Effector memory CD8-positive, alpha-beta T cell (primary cell): ENCODE data around the gene COL6A1.

ENCODE experiments used
- ATAC-seq: fragments of 150-1000 bp; cut with Tn5 transposase; replicated peaks from 2 replicates; pipeline ENCODE4 v1.10.0; 2021; ENCODE audit warnings: mild to moderate bottlenecking, moderate library complexity
- DNase-seq, 3 experiments: peaks; one replicate each; pipeline ENCODE4 v3.0.0; 2021
- H3K27ac Mint-ChIP-seq, 2 donors: one replicate each; pipeline ENCODE4 v1.8.0; 2022; ENCODE audit warnings: mild to moderate bottlenecking in 2 of 2, mixed read lengths in 2 of 2, moderate library complexity in 2 of 2
- H3K27me3 Mint-ChIP-seq, 2 donors: one replicate each; pipeline ENCODE4 v1.8.0; 2022; ENCODE audit warnings: mixed read lengths in 2 of 2
- H3K36me3 Mint-ChIP-seq: one replicate; pipeline ENCODE4 v1.8.0; 2022; ENCODE audit warnings: mild to moderate bottlenecking, moderate library complexity, mixed read lengths; ENCODE audit not compliant: insufficient read depth
- H3K4me1 Mint-ChIP-seq, 2 donors: one replicate each; pipeline ENCODE4 v1.8.0; 2022; ENCODE audit warnings: low read depth in 2 of 2, mixed read lengths in 2 of 2
- H3K4me3 Mint-ChIP-seq, 2 donors: one replicate each; pipeline ENCODE4 v1.8.0; 2022; ENCODE audit warnings: mild to moderate bottlenecking in 2 of 2, mixed read lengths in 2 of 2, moderate library complexity in 2 of 2
- H3K9me3 Mint-ChIP-seq, 2 donors: one replicate each; pipeline ENCODE4 v1.8.0; 2022; ENCODE audit warnings: mixed read lengths in 2 of 2

COL6A1 gene

DNA sequence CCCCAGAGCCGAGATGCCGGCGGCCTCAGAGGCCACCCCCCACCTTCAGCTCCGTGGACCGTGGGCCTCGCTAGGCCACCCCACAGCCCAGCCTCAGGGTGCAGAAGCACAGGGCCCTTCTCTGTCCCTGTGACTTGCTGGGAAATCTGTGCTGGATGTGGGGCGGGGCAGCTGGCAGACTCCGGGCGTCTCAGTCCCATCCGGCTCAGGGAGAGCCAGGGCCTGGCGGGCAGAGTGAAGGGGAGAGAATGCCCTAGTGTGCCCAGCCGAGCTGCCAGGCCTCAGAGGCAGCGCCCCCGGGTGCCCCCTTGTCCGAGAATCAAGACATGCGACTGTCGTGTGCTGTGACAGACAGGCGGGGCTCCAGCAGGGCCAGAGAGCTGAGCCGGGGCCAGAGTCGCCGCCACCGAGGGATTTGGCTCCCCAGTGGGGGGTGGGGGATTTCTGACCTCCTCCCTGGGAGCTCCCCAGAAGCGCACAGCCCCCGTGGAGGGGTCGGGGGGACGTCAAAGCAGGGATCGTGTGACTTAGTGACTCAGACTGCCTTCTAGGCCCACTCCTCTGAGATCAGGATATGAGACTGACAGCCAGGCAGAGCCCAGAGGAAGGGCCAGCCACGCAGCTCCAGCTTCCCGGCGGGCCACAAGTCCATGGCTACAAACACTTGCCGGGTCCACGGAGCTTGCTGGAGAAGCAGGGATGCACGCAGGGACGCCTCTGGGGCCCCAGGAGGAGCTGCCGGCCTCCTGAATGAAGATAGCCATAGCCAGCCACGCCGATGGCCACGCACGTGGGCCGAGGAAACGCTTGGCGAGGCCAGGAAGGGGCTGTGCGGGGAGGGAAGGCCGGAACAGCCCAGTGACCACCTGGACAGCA is 11.9 kb downstream of the COL6A1 start:
- Mint-ChIP-seq H3K4me3 (no peak overlapping the region), H3K27ac (no peak overlapping the region), H3K36me3 (peaks cover 4% of the 10 kb centered on the region), H3K9me3 (no peaks in the 10 kb centered on the region), H3K27me3 (no peaks in the 10 kb centered on the region), H3K4me1 (no peaks in the 10 kb centered on the region)
- ATAC-seq: no peak
- no peak for DNase-seq

DNA sequence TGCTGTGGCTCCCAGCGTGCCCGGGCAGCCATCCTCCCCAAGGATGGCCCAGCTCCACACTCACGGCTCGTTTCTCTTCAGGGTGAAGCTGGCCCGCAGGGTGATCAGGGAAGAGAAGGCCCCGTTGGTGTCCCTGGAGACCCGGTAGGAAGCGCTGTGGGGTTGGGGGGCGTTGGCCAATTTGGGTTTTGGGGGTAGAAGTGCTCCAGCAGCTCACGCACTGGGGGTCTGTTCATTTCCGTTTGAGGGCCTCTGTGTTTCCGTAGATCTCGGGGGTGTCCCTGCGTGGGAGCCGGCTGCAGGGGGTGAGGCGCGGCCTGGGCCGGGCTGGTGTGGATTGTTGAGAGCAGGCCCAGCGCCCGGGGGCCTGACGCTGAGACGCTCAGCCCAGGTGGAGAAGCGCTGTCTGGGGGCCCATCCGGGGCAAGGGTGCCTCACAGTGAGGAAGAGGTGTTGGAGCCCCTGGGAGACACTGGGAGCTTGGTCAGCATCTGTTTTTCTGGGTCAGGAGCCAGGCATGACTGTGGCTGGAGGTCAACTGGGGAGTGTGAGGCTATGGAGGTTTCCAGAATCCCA is 12.6 kb downstream of the COL6A1 start:
- Mint-ChIP-seq H3K9me3 (no peaks in the 10 kb centered on the region), H3K27ac (no peak overlapping the region), H3K4me1 (no peaks in the 10 kb centered on the region), H3K4me3 (no peak overlapping the region), H3K36me3 (no peaks in the 10 kb centered on the region), H3K27me3 (no peaks in the 10 kb centered on the region)
- ATAC-seq (no peak), DNase-seq (no peak)

DNA sequence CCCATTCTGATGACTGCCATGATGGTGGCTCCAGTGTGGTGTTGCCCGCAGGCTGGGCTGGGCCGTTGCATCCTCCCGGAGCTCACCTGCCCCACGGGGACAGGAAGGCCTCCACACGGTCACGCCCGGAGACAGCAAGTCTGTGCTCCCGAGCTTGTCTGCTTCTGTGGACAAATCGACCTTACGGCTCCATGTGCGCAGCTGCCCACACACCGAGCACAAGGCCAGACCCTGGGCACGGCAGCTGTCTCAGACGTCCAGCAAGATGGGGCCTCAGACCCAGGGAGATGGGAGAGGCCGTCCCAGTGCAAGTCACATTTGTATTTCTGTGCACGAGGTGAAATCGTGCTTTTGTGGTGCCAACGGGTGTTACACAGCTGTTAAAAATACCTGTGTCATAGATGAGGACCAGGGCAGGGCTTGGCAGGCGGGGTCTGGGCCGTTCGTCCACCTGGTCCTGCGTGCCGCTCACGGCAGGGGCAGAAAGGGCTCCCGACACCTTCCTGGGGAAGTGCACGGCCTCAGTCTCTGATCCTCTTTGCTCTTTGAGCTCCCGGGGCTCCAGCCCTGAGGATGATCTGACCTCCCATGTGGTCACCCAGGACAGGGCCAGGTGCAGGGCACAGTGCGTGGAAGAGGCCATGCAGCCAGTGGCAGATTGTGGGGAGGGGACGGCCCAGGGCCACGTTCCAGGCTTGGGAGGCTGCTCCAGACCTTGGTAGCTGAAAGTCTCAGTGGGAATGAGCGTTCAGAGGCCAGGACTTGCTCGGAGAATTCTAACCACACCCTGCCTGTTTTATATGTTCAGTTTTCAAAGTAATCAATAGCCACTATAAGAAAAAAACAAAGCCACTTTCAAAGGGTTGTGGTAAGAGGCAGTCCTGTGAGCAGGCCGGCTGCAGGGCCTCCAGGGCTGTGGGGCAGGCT is 13.5 kb downstream of the COL6A1 start:
- Mint-ChIP-seq H3K4me1 (no peaks in the 10 kb centered on the region), H3K4me3 (no peak overlapping the region), H3K36me3 (no peaks in the 10 kb centered on the region), H3K27me3 (no peaks in the 10 kb centered on the region), H3K27ac (no peak overlapping the region), H3K9me3 (no peaks in the 10 kb centered on the region)
- ATAC-seq (no peak), DNase-seq (no peak)

DNA sequence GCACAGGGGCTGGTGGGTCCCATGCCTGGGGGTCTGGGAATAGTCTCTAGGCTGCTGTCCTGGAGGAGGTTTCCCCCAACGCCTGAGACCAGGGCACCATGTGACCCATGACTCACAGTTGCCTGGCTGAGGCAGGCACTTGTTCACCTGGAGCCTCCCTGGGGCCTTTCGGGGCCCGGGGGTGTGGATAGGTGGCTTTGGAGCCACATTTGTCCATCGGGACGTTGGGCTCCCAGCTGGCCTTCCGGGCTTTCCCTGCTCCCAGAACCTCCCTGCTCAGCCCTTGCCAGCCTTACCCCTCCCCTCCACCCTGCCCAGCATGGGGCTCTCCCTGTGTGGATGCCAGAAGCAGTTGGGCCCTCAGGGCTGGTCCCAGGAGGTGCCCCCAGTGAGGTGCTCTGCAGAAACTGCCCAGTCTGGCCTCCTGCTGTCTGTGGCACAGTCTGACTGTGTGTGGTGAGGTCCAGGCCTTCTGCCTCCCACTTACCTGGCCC is 14.2 kb downstream of the COL6A1 start:
- H3K27me3 Mint-ChIP-seq: no peaks in the 10 kb centered on the region
- DNase-seq (no peak), ATAC-seq (no peak)
- no peaks in the 10 kb centered on the region for H3K9me3 Mint-ChIP-seq
- H3K36me3 Mint-ChIP-seq: no peaks in the 10 kb centered on the region
- H3K27ac Mint-ChIP-seq: no peak overlapping the region
- no peaks in the 10 kb centered on the region for H3K4me1 Mint-ChIP-seq
- no peak overlapping the region for H3K4me3 Mint-ChIP-seq

DNA sequence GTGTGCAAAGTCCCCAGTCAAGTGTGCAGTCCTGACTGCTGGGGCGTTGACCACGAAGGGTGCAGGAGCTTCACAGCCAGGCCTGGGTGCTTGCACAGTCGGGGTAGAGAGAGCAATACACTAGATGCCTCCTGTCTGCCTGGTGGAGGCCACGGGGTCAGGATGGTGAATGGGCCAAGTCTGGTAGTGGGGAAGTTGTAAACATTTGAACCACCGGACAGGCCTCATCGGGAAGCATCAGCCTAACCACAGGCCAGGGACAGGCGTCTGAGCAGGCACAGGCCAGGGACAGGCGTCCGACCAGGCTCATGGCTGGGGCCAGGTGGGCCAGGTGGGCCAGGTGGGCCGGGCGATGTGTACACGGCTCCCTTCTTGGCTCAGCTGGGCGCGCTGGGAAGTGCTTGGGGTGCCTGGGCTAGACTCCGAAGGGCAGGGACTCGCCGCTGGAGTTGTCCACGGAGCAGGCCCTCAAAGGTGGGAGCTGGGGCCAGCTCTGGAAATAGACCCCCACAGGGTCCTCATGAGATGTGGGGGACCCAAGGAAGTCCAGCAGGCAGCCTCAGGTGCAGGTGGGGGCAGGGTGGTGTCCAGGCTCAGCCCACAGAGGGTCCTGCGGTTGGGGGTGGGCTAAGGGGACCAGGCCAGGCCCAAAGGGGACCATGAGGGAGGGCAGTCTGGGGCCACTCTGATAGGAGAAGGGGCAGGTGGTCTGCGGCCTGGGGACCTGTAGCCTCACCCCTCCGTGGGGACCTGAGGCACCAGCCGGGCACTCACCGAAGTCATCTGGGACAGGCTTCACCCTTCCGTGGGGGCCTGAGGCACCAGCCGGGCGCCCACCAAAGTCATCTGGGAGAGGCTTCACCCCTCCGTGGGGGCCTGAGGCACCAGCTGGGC is 15.0 kb downstream of the COL6A1 start:
- no peaks in the 10 kb centered on the region for H3K4me1 Mint-ChIP-seq

DNA sequence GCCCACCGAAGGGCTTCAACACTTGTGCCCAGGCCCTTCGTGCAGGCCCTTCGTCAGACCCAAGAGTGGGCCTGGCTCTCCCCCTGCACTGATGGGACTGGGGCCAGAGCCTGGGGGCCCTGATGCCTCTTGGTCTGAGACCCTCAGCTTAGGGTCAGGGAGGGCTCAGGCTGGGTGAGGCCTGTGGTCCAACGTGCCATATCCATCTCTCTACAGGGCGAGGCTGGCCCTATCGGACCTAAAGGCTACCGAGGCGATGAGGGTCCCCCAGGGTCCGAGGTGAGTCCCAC is 15.6 kb downstream of the COL6A1 start:
- H3K4me1 Mint-ChIP-seq: no peaks in the 10 kb centered on the region
- H3K4me3 Mint-ChIP-seq: no peak overlapping the region
- no peaks in the 10 kb centered on the region for H3K36me3 Mint-ChIP-seq
- no peaks in the 10 kb centered on the region for H3K27me3 Mint-ChIP-seq
- peak in 1 of 3 experiments; percentile 0 for DNase-seq
- no peak overlapping the region for H3K27ac Mint-ChIP-seq
- no peaks in the 10 kb centered on the region for H3K9me3 Mint-ChIP-seq
- no peak for ATAC-seq

More for the DNA sequence above, 15.0 kb downstream of the COL6A1 start:
- H3K27me3 Mint-ChIP-seq: no peaks in the 10 kb centered on the region
- H3K27ac Mint-ChIP-seq: no peak overlapping the region
- H3K9me3 Mint-ChIP-seq: no peaks in the 10 kb centered on the region
- DNase-seq (peak in 1 of 3 experiments; percentile 0), ATAC-seq (no peak)
- H3K36me3 Mint-ChIP-seq: no peaks in the 10 kb centered on the region
- H3K4me3 Mint-ChIP-seq: no peak overlapping the region

DNA sequence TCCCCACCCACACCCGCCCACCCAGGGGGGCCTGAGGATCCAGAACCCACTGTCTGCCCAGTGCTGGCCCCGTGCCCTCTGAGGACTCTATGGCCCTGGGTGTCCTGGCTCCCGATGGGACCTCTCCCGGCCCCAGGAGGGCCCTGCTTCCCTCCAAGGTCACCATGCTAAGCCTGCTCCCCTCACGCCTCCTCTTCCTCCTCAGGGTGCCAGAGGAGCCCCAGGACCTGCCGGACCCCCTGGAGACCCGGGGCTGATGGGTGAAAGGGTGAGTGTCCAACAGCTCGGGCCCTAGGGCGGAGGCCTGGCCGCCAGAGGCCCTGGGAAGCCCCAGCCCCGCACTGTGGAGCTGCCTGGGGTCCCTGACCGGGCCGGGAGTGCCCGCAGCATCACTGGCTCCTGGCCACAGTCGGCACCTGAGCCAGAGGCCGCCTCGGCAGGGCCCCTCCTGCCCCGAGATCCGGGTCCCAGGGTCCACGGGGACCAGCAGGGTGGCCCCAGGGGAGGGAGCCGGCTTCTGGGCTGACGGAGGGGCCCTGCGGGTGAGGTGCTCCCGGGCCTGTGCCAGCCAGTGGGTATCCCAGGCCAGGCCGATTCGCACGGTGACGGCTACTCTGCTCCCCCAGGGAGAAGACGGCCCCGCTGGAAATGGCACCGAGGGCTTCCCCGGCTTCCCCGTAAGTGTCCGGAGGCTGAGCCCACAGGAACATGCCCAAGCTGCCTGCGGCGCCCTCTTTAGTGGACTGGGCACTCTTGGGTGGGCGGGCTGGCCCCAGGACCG is 16.1 kb downstream of the COL6A1 start:
- Mint-ChIP-seq H3K4me3 (no peak overlapping the region), H3K4me1 (no peaks in the 10 kb centered on the region), H3K36me3 (no peaks in the 10 kb centered on the region), H3K27ac (no peak overlapping the region), H3K9me3 (no peaks in the 10 kb centered on the region), H3K27me3 (no peaks in the 10 kb centered on the region)
- ATAC-seq (no peak), DNase-seq (no peak)

DNA sequence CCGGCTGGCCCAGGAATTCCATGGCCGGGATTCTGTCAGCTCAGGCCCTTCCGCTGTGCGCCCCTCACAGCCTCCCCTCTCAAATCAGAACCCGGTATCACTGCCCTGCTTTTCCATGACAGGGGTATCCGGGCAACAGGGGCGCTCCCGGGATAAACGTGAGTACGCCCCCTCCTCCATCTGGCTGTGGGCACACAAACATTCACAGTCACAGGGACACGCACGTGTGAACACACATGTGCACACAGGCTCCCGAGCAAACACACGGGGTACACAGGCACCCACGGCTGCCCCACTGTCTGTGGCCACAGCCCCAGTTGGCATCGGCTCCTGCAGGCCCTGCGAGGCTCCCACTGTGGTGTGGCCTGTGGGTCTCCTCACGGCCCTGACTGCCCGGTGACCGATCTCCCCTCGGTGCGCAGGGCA is 16.7 kb downstream of the COL6A1 start:
- no peaks in the 10 kb centered on the region for H3K27me3 Mint-ChIP-seq
- no peak for DNase-seq
- H3K9me3 Mint-ChIP-seq: no peaks in the 10 kb centered on the region
- ATAC-seq: no peak
- H3K4me3 Mint-ChIP-seq: no peak overlapping the region
- H3K4me1 Mint-ChIP-seq: no peaks in the 10 kb centered on the region
- H3K36me3 Mint-ChIP-seq: no peaks in the 10 kb centered on the region
- H3K27ac Mint-ChIP-seq: no peak overlapping the region

DNA sequence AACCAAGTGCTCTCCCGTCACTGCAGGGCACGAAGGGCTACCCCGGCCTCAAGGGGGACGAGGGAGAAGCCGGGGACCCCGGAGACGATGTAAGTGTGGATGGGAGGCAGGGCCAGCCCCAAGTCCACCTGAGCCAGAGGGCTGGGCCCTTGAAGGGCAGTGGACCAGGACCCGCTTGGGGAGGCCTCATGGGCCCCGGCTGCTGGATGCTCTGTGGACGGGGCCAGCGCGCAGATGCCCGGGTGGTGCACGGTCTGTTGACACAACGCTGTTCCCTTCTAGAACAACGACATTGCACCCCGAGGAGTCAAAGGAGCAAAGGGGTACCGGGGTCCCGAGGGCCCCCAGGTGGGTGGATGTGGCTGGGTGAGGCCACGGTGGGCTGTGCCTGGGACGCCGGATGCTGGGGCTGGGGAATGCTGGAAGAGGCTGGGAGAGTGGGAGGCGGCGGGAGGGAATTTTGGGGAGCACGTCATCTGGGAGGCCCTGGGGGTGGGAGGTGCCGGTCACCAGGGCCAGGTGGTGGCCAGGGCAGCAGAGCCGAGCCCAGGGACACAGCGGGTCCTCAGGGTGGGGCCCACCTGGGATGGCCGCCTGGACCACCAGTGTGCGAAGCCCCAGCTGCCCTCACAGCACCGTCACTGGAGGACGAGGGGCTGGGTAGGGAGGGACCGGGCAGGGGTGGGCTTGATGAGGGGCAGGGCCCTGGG is 17.5 kb downstream of the COL6A1 start:
- Mint-ChIP-seq H3K27me3 (no peaks in the 10 kb centered on the region), H3K4me1 (no peaks in the 10 kb centered on the region), H3K27ac (no peak overlapping the region), H3K36me3 (no peaks in the 10 kb centered on the region), H3K4me3 (no peak overlapping the region), H3K9me3 (no peaks in the 10 kb centered on the region)
- DNase-seq (no peak), ATAC-seq (no peak)

DNA sequence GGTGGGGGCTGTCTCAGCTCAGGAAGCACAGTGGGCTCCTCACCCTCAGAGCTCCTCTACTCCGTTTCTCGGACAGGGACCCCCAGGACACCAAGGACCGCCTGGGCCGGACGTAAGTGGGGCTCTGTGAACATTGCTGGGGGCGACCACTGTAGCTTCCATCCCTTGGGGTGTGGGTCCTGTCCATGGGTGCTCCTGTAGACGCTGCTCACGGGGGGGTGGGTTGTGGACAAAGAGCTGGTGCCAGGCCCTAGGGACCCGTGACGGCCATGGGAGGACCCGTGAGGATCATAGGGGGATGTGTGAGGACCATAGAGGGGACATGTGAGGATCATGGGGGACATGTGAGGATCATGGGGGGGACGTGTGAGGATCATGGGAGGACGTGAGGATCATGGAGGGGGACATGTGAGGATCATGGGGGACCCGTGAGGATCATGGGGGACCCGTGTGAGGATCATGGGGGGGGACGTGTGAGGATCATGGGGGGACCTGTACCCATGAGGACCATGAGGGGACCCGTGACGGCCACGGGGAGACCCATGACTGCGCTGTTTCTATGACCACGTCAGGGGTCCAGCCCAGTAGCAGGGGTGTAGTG is 18.1 kb downstream of the COL6A1 start:
- DNase-seq (no peak), ATAC-seq (no peak)
- H3K9me3 Mint-ChIP-seq: no peaks in the 10 kb centered on the region
- no peaks in the 10 kb centered on the region for H3K27me3 Mint-ChIP-seq
- no peaks in the 10 kb centered on the region for H3K4me1 Mint-ChIP-seq
- H3K27ac Mint-ChIP-seq: no peak overlapping the region
- H3K36me3 Mint-ChIP-seq: no peaks in the 10 kb centered on the region
- H3K4me3 Mint-ChIP-seq: no peak overlapping the region

DNA sequence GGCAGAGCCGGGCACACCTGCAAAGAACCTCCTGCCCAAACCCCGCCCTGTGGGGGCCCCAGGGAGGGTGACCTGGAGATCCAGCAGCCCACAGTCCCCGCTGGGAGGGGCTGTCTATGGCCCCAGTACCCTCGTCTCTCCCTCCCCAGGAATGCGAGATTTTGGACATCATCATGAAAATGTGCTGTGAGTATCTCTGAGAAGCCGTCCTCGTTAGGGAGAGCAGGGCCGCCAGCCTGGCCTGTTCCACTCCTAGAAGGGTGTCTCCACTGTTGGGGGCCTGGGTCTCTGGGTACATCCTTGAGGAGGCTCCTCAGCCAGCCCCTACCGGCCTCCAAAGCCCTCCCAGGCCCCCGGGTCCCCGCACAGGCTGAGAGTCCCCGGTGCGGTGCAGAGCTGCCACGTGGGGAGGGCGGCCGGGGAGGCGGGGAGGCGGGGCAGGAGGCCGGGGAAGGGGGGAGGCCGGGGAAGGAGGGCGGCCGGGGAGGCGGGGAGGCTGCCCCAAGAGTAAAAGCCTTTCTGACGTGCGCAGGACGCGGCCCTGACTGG is 18.7 kb downstream of the COL6A1 start:
- ATAC-seq: no peak
- Mint-ChIP-seq H3K4me3 (no peak overlapping the region), H3K27ac (no peak overlapping the region), H3K9me3 (no peaks in the 10 kb centered on the region), H3K4me1 (no peaks in the 10 kb centered on the region), H3K36me3 (peaks cover 4% of the 10 kb centered on the region), H3K27me3 (no peaks in the 10 kb centered on the region)
- DNase-seq: no peak
